Pulmonary artery endothelial cell (primary cell): Measurements from ENCODE around the gene WASF3. TPM values are rescaled to one million over a fixed set of nuclear protein-coding genes. Genes with fewer than 3 reads are reported as not detected.

Experiments used
- DNase-seq: peaks from one replicate; pipeline ENCODE4 v3.0.0-alpha.2; 2011; ENCODE audit warnings: low read depth, low spot score
- total RNA-seq: library from RNA; depleted of rRNA; stranded (reverse); fragments of >200 nt; gene quantifications from 2 replicates; pipeline ENCODE4 v1.2.3, GENCODE V29; 2014

Gene WASF3
- total RNA-seq, 1 donor from 2014 or later = 15.8 TPM

GRCh38 chr13:26589754-26590153 is 32.3 kb downstream of the WASF3 start:
- DNase-seq = peak; percentile 86

DNA sequence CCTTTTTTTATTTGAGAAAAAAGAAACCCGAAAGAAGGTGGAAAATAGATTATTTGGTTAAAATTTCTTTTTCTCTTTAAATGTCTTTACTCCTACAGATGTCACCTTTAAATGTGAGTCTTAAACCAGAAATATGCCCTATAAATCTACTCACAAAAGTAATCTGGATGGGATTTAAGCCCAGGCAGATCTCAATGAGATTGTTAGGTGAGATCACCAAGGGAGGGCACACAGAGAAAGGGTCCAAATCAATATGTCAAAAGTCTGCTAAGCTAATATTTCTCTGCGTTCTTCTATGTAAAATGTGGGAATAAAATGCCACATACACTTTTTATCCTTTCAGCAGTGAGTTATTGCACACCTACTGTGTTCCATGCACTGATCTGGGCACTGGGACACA is 32.9 kb downstream of the WASF3 start:
- DNase-seq = no peak

DNA sequence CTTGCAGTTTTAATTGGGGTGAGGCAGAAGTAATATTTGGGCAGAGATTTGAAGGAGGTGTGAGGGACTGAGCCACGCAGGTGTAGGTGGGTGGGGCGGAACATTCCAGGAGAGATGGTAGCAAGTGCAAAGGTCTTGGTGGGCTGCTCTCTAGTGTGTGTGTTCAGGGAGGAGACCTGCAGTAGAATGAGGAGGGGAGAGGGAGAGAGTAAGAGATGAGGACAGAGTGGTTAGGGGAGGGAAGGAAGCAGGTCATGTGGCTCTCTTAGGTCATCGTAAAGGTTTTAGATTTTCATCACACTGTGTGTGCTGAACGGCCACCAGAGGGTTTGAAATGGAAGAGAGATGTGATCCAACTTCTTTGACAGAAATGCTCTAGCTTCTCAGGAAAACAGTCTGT is 33.5 kb downstream of the WASF3 start:
- DNase-seq = no peak

GRCh38 chr13:26591672-26592071 is 34.2 kb downstream of the WASF3 start:
- no peak for DNase-seq

- DNase-seq = no peak
Observed at GRCh38 chr13:26593661-26594060, 36.2 kb downstream of the WASF3 start.

GRCh38 chr13:26594363-26594762 is 36.9 kb downstream of the WASF3 start:
- no peak for DNase-seq

GRCh38 chr13:26596458-26596857 is 39.0 kb downstream of the WASF3 start:
- DNase-seq = no peak

DNA sequence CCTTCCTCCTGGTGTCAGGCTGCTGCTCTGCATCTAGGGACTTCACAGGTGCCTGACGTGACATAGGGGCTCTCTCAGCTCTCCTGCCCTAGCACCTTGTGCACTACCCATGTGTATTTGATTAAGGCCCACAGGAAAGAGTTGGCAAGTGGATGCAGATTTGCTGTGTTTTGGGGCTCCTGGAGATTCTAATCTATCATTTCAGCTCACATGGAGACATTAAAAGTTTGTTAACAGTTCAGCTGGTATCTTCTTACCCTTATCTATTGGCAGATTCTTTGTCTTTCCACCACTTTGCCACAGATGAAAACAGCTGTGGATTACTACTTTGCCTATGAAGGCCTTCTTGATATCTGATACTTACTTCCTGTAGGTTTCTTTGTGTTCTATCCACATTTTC is 41.9 kb downstream of the WASF3 start:
- DNase-seq = no peak

DNA sequence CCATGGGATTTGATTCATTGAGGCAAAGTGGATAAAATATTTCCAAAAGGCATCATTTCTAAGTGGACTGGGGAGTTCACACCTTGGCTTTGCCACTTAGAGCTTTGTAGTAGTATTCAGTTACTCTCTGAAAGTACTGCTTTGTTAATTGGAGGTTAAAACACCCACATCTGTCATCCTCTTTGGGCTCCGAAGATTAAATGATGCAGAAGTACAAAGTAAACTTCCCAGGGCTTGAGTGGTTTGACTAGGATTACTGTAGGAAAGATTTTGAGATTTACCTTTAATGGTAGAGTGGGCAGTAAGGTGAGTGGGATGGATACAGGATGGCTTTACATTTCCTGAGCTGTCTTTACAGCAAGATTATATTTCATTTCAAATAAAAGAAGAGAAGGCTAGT is 42.4 kb downstream of the WASF3 start:
- no peak for DNase-seq

GRCh38 chr13:26600343-26600742 is 42.9 kb downstream of the WASF3 start:
- no peak for DNase-seq

- DNase-seq = peak; percentile 30
Observed at GRCh38 chr13:26601669-26602068, 44.2 kb downstream of the WASF3 start.

DNA sequence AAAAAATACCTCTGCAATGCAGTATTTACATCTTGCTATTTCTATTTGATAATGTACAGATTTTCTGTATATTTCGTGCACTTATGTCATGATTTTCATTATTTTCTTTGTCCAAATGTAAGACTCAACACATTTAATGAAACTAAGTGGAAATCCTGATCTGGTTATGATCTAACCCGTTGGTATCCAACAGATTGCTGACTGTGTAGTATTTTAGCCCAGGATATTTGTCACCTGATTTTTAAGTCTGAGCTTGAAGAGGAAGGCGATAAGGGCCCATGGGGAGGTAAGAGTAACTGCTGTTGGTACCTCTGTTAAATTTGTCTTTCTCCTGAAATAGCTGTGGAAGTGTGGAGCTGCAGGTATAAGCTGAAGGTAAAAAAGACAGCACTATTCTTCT is 45.3 kb downstream of the WASF3 start:
- no peak for DNase-seq

DNA sequence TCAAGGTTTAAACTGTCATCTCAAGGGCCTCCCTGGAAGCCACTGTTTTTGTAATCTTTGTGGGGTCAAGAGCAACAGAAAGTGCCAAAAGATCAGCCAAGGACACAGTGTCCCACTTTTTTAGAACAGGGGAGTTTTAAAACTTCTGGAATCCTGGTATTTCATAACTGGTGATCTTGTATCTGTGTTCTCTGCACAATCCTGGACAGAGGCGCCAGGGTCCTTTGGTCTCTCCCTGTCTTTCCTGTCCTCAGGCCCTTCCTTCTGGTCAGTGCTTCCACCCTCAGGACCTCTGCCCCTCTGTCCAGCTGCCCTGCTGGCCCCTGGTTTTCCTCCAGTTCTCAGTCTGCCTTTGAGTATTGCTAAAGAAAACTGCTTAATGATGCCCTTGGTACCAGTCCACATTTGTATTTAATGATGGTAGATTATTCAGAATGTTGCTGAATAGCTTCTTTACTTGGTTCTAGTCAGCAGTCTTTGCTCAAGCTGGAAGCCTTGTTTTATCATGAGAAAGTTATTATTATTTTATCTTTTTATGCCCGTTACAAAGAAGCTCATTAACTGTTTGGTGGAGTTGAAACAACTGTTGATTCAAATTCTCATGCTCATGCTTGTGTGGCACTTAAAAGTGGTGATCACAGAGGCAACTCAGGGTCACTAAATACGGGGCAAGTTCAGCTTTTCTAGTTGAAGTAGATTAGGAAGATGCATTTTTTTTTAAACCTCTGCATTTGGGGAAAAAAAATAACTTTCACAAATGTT is 47.5 kb downstream of the WASF3 start:
- no peak for DNase-seq

GRCh38 chr13:26605845-26606244 is 48.4 kb downstream of the WASF3 start:
- DNase-seq = no peak

GRCh38 chr13:26606631-26607030 is 49.1 kb downstream of the WASF3 start:
- no peak for DNase-seq

DNA sequence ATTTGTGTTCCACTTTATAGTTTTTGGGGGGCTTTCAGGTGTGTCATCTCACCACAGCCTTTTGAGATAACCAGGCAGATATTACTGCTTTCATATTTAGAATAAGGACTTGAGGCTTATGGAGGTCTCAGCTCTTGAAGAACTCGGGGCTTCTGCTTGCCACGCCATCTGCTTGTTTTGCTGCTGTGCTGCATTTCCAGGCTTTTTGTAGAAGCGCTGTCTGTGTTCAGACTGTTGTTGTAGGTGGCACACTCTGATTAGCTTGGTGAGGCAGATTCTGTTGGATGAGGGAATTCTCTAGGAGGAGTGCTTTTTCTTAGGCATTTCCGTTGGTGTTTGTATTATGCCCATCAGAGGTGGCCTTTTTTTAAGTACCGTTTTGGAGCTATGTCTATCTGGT is 57.2 kb downstream of the WASF3 start:
- no peak for DNase-seq

DNA sequence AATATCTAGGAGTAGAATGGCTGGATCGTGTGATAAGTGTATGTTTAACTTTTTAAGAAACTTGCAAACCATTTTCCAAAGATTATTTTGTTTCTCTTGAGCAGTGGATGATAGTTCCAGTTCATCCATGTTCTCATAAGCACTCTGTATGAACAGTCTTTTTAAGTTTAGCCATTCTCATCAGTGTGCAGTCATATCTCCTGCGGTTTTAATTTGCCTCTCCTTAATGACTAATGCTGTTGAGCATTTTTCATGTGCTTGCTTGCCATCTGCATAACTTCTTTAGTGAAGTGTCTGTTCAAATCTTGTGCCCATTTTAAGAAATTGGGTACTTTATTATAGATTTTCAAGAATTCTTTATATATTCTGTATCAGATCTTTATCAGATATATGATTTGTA is 58.6 kb downstream of the WASF3 start:
- DNase-seq = no peak

GRCh38 chr13:26618726-26619125 is 61.2 kb downstream of the WASF3 start:
- DNase-seq = no peak

GRCh38 chr13:26619358-26619757 is 61.9 kb downstream of the WASF3 start:
- no peak for DNase-seq

- no peak for DNase-seq
Observed at GRCh38 chr13:26621731-26622401, 64.4 kb downstream of the WASF3 start.

DNA sequence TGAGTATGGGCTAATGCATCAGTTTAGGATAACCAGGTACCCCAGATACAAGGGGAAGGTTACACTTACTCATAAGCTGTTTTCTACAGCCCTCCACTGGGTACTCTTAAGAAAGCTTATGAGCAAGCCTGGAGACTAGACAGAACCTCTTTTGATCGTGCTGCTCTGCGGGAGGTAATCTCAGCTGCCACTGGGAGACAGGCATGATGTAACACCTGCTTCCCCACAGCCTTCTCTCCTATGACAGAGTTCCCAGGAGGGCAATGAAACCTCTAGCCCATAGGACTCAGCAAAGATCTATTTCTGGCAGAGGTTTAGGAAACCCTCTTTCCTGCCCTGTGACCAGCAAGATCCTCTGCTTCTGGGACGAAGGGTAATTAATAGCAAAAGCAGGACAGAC is 65.6 kb downstream of the WASF3 start:
- DNase-seq = no peak

GRCh38 chr13:26624572-26624971 is 67.1 kb downstream of the WASF3 start:
- DNase-seq = no peak

- DNase-seq = no peak
Observed at GRCh38 chr13:26626271-26626670, 68.8 kb downstream of the WASF3 start.
